ENCODE data around the gene MED7.

GRCh38 chr5:157165668-157166067, 23.0 kb upstream of the MED7 start:
- TF ChIP-seq TAF1 (IDR thresholded peaks at IDR 0.05; ENCODE audit: low read depth) (no peak), CEBPB (IDR thresholded peaks at IDR 0.05) (no peak)
